MM.1S (cell line): Measurements from ENCODE around the gene MRNIP.
"Not testable (repeated sequence)": the region's sequence is repeated elsewhere in the genome, so short reads cannot be mapped to it uniquely, and the experiment has no call there.

Experiments
- DNase-seq: peaks from one replicate; pipeline ENCODE4 v3.0.0-alpha.2; 2015
- H2AFZ ChIP-seq: fragments of 300-600 bp; sonication (generic); 2 replicates; pipeline ENCODE4 v1.6.0; 2016; ENCODE audit warnings: antibody characterized with exemption, low read length
- H3F3A ChIP-seq: fragments of 300-600 bp; sonication (generic); 2 replicates; pipeline ENCODE4 v1.6.1; 2016; ENCODE audit warnings: mild to moderate bottlenecking, antibody characterized with exemption, low read length, moderate library complexity, mixed read lengths; ENCODE audit not compliant: insufficient read depth
- H3K27ac ChIP-seq: fragments of 300-600 bp; sonication (generic); 2 replicates; pipeline ENCODE4 v1.5.1; 2016; ENCODE audit warnings: mild to moderate bottlenecking, low read length
- H3K27me3 ChIP-seq: fragments of 300-600 bp; sonication (generic); replicated peaks from 2 replicates; pipeline ENCODE4 v1.6.0; 2016; ENCODE audit warnings: low read length; ENCODE audit not compliant: insufficient read depth
- H3K36me3 ChIP-seq: fragments of 300-600 bp; sonication (generic); replicated peaks from 2 replicates; pipeline ENCODE4 v1.6.1; 2016; ENCODE audit warnings: mild to moderate bottlenecking, low read length, mixed read lengths; ENCODE audit not compliant: insufficient read depth
- H3K4me1 ChIP-seq: fragments of 300-600 bp; sonication (generic); 2 replicates; pipeline ENCODE4 v1.6.1; 2016; ENCODE audit warnings: low read length, mixed read lengths
- H3K4me2 ChIP-seq: fragments of 300-600 bp; sonication (generic); 2 replicates; pipeline ENCODE4 v1.6.0; 2016; ENCODE audit warnings: low read depth, low read length
- H3K4me3 ChIP-seq: fragments of 300-600 bp; sonication (generic); 2 replicates; pipeline ENCODE4 v1.5.1; 2016; ENCODE audit warnings: low read length, mixed read lengths
- H3K79me2 ChIP-seq: fragments of 300-600 bp; sonication (generic); 2 replicates; pipeline ENCODE4 v1.6.1; 2016; ENCODE audit warnings: mixed run types, low read length, mixed read lengths
- H3K9ac ChIP-seq: fragments of 300-600 bp; sonication (generic); 2 replicates; pipeline ENCODE4 v1.6.1; 2016; ENCODE audit warnings: low read length, mixed read lengths
- H3K9me2 ChIP-seq: fragments of 300-600 bp; sonication (generic); replicated peaks from 2 replicates; pipeline ENCODE4 v1.6.1; 2016; ENCODE audit warnings: mild to moderate bottlenecking, low read length, mixed read lengths; ENCODE audit not compliant: insufficient read depth
- H3K9me3 ChIP-seq: fragments of 300-600 bp; sonication (generic); replicated peaks from 2 replicates; pipeline ENCODE4 v1.6.1; 2016; ENCODE audit warnings: mild to moderate bottlenecking, low read length, mixed read lengths; ENCODE audit not compliant: insufficient read depth
- H4K20me1 ChIP-seq: fragments of 300-600 bp; sonication (generic); 2 replicates; pipeline ENCODE4 v1.6.1; 2016; ENCODE audit warnings: mild to moderate bottlenecking, low read length, moderate library complexity, mixed read lengths; ENCODE audit not compliant: insufficient read depth
- CTCF ChIP-seq: fragments of 300-600 bp; sonication (generic); IDR thresholded peaks from 2 replicates; pipeline ENCODE4 v1.5.1; 2016; ENCODE audit warnings: antibody characterized with exemption, low read length, mixed read lengths
- EZH2 ChIP-seq: fragments of 300-600 bp; sonication (generic); optimal IDR thresholded peaks from 2 replicates; pipeline ENCODE3; 2017; ENCODE audit warnings: low read depth, mild to moderate bottlenecking, antibody characterized with exemption, low read length, mixed read lengths
- EZH2phosphoT487 ChIP-seq: fragments of 300-600 bp; sonication (generic); IDR thresholded peaks from 2 replicates; pipeline ENCODE4 v1.6.1; 2018; ENCODE audit warnings: antibody characterized with exemption, low read length

MRNIP gene

DNA sequence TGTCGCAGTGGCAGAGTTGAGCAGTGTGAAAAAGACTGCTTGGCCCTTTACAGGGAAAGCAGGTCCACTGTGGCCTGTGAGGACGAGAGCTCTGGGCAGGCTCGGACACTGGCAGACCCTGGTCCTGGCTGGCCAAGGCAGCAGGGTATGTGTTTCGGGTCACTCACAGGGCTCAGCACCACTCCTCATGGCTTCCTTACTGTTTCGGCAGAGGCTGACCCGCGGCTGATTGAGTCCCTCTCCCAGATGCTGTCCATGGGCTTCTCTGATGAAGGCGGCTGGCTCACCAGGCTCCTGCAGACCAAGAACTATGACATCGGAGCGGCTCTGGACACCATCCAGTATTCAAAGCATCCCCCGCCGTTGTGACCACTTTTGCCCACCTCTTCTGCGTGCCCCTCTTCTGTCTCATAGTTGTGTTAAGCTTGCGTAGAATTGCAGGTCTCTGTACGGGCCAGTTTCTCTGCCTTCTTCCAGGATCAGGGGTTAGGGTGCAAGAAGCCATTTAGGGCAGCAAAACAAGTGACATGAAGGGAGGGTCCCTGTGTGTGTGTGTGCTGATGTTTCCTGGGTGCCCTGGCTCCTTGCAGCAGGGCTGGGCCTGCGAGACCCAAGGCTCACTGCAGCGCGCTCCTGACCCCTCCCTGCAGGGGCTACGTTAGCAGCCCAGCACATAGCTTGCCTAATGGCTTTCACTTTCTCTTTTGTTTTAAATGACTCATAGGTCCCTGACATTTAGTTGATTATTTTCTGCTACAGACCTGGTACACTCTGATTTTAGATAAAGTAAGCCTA, 22.2 kb downstream of the MRNIP start:
- no peaks in the 10 kb centered on the region for H3K9me2 ChIP-seq
- no peak overlapping the region for H2AFZ ChIP-seq
- no peaks in the 10 kb centered on the region for H4K20me1 ChIP-seq
- H3F3A ChIP-seq, result peaks cover 49% of the 10 kb centered on the region
- no peak overlapping the region for H3K4me3 ChIP-seq
- no peaks in the 10 kb centered on the region for H3K27me3 ChIP-seq
- H3K27ac ChIP-seq, result no peak overlapping the region
- H3K4me2 ChIP-seq, result no peak overlapping the region
- no peak for TF ChIP-seq EZH2
- no peak for TF ChIP-seq CTCF
- TF ChIP-seq EZH2phosphoT487, result no peak
- no peak overlapping the region for H3K9ac ChIP-seq
- peak; percentile 26 for DNase-seq
- peaks cover 26% of the 10 kb centered on the region for H3K36me3 ChIP-seq
- peaks cover 18% of the 10 kb centered on the region for H3K79me2 ChIP-seq
- no peaks in the 10 kb centered on the region for H3K4me1 ChIP-seq
- H3K9me3 ChIP-seq, result no peaks in the 10 kb centered on the region

DNA sequence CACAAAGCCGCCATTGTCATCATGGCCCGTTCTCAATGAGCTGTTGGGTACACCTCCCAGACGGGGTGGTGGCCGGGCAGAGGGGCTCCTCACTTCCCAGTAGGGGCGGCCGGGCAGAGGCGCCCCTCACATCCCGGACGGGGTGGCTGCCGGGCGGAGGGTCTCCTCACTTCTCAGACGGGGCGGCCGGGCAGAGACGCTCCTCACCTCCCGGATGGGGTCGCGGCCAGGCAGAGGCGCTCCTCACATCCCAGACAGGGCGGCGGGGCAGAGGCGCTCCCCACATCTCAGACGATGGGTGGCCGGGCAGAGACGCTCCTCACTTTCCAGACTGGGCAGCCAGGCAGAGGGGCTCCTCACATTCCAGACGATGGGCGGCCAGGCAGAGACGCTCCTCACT, 23.7 kb downstream of the MRNIP start:
- peaks cover 50% of the 10 kb centered on the region for H3F3A ChIP-seq
- not testable (repeated sequence) for DNase-seq, H3K27ac ChIP-seq, H3K4me3 ChIP-seq, H3K4me1 ChIP-seq, H3K9ac ChIP-seq, H4K20me1 ChIP-seq, H3K9me3 ChIP-seq, H3K4me2 ChIP-seq, H2AFZ ChIP-seq, H3K9me2 ChIP-seq, H3K27me3 ChIP-seq
- peaks cover 27% of the 10 kb centered on the region for H3K36me3 ChIP-seq
- H3K79me2 ChIP-seq, result peaks cover 24% of the 10 kb centered on the region

GRCh38 chr5:179834120-179834519, 24.5 kb downstream of the MRNIP start:
- H3K4me1 ChIP-seq, result no peaks in the 10 kb centered on the region
- peaks cover 32% of the 10 kb centered on the region for H3K36me3 ChIP-seq
- peaks cover 28% of the 10 kb centered on the region for H3K79me2 ChIP-seq
- no peak overlapping the region for H3K27ac ChIP-seq
- no peak for DNase-seq
- no peaks in the 10 kb centered on the region for H4K20me1 ChIP-seq
- H3K9ac ChIP-seq, result no peak overlapping the region
- H2AFZ ChIP-seq, result no peak overlapping the region
- H3K9me3 ChIP-seq, result no peaks in the 10 kb centered on the region
- H3K4me3 ChIP-seq, result no peak overlapping the region
- TF ChIP-seq EZH2phosphoT487 (no peak), EZH2 (no peak), CTCF (no peak)
- H3F3A ChIP-seq, result peaks cover 48% of the 10 kb centered on the region
- no peak overlapping the region for H3K4me2 ChIP-seq
- no peaks in the 10 kb centered on the region for H3K9me2 ChIP-seq
- no peaks in the 10 kb centered on the region for H3K27me3 ChIP-seq

- DNase-seq, result no peak
- H3K36me3 ChIP-seq, result peaks cover 37% of the 10 kb centered on the region
- H3K4me1 ChIP-seq, result no peaks in the 10 kb centered on the region
- no peak overlapping the region for H3K4me2 ChIP-seq
- H3F3A ChIP-seq, result peaks cover 51% of the 10 kb centered on the region
- no peak for TF ChIP-seq EZH2
- TF ChIP-seq EZH2phosphoT487, result no peak
- TF ChIP-seq CTCF, result no peak
- no peak overlapping the region for H2AFZ ChIP-seq
- H3K27ac ChIP-seq, result no peak overlapping the region
- H3K79me2 ChIP-seq, result peaks cover 33% of the 10 kb centered on the region
- H3K9ac ChIP-seq, result no peak overlapping the region
- no peak overlapping the region for H3K4me3 ChIP-seq
- no peaks in the 10 kb centered on the region for H3K27me3 ChIP-seq
- H3K9me3 ChIP-seq, result no peaks in the 10 kb centered on the region
- no peaks in the 10 kb centered on the region for H3K9me2 ChIP-seq
- H4K20me1 ChIP-seq, result no peaks in the 10 kb centered on the region
Observed at GRCh38 chr5:179833709-179834070, 24.9 kb downstream of the MRNIP start.
